ENCODE results near the gene MLLT10.

Gene MLLT10

DNA sequence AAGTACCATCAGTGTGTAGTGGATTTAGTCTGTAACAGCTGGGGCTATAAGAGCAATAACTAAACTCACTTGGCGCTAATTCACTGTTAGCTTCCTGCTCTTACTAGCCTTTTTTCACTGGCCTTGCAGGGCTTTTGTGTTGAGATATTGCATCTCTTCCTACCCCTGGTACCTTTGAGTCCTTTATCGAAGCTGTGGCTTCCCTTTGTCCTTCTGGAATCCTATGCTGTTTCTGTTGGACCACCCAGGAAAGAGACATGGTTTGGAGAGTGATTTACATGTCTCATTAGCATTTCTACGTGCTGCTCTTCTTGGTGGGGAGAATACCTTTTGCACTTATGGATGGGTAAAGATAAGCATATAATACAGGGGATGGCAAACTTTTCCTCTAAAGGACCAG lies 103.8 kb downstream of the MLLT10 start:
- TF ChIP-seq GATA3 (IDR thresholded peaks at IDR 0.05; ENCODE audit: low read depth, low read length) = no peak
- no peak for TF ChIP-seq GATA2 (IDR thresholded peaks at IDR 0.05; ENCODE audit: low read depth, low read length)

DNA sequence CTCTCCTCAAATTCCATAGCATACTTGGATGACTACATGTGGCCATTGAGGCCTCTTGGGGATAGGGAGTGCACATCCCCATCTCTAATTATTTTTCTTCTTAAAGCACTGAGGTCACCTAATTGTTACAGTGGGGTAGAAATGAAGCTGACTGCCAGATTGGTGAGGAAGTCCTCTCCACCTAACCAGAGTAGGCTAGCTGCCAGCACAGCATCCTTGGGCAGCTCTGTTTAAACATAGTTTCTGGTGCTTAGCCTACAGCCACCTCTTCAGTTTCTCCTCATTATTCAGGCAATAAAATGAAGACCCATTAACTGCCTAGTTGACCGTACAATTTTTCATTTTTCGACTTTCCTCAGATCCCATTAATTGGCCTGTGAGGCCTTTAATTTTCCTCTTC lies 104.6 kb downstream of the MLLT10 start:
- no peak for TF ChIP-seq GATA2 (IDR thresholded peaks at IDR 0.05; ENCODE audit: low read depth, low read length)
- TF ChIP-seq GATA3 (IDR thresholded peaks at IDR 0.05; ENCODE audit: low read depth, low read length) = no peak

DNA sequence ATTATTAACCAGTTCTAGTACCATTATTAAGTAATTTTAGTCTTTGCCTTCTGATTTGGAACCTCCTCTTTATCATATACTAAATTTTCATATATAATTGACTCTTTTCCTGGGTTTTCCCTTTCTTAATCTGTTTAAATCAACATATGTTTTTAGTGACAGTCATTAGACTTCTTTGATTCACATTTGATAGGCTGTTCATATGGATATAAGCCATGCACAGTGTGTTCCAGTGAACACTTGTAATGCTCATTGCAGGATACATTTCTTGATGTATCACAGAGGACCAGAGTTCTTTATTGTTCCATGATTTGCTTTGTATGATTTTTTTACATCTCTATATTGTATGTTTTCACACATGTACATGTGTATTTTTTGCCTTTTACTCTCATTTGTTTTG lies 114.0 kb downstream of the MLLT10 start:
- TF ChIP-seq GATA2 (IDR thresholded peaks at IDR 0.05; ENCODE audit: low read depth, low read length) (no peak), GATA3 (IDR thresholded peaks at IDR 0.05; ENCODE audit: low read depth, low read length) (peak; percentile 69)

DNA sequence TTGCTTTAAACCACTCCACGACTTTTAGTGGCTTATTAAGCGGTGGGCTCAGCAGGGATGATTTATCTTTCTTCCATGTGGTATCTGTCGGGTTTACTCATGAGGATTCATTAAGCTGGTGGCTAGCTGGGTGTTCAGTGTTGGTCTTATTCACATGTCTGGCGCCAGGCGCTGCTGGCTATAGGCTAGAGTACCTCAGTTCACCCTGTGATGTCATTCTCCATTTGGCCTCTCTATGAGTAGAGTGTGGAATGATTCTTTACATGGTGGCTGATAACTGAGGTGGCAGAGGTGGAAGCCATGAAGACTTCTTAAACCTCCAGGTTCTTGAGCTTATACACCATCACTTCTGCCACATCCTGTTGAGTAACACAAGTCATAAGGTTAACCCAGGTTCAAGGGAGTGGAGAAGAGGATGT lies 115.4 kb downstream of the MLLT10 start:
- TF ChIP-seq GATA2 (IDR thresholded peaks at IDR 0.05; ENCODE audit: low read depth, low read length) = no peak
- TF ChIP-seq GATA3 (IDR thresholded peaks at IDR 0.05; ENCODE audit: low read depth, low read length) = no peak

DNA sequence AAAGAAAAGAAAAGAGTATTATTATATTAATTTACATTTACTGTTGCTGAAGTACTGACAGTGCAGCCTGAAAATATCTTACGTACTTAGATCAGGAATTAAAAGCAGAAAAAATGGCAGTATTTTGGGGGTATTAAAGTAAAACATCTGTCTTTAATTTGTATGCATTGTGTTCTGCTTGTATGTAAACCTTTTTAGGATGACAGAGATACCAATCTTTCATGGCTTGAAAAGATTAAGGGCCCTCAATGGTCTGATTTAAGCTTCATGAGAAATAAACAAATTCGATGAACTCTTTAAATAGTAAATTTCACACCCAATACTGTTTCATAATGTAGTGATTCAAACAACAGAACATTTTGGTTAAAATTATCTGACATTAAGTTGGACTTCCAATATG lies 116.3 kb downstream of the MLLT10 start:
- peak; percentile 94 for TF ChIP-seq GATA3 (IDR thresholded peaks at IDR 0.05; ENCODE audit: low read depth, low read length)
- peak; percentile 68 for TF ChIP-seq GATA2 (IDR thresholded peaks at IDR 0.05; ENCODE audit: low read depth, low read length)

DNA sequence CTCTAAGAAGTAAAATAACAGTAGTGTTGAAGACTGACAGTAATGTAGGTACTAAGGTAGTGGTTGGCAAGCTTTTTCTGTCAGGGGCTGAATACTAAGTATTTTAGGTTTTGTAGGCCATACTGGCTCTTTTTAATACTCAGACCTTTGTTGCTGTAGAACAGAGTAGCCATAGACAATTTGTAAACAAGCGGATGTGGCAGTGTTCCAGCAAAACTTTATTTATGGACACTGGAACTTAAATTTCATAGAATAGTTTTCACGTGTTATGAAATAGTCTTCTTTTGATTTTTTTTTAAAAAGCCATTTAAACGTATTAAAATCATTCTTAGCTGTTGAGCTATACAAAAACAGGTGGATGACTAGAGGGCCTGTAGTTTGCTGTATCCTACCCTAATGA lies 121.2 kb downstream of the MLLT10 start:
- TF ChIP-seq GATA3 (IDR thresholded peaks at IDR 0.05; ENCODE audit: low read depth, low read length) = no peak
- no peak for TF ChIP-seq GATA2 (IDR thresholded peaks at IDR 0.05; ENCODE audit: low read depth, low read length)

DNA sequence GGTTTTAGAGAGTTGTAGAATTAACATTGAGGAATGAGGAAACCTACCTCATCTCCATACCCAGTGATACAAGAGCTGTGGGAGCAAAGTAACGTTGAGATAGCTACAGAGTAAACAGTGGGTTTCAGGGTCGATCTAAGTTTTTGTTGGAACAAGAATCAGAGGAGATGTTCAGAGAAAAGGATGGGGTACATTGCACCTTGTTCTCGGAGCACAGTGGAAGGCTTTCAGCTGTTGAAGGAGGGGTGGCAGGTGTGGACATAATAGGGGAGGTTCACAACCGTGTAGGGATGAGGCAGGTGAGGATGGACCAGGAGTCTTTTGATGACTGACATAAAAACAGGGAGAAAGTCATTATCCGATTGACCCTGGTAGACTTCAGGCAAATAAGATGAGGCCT lies 121.7 kb downstream of the MLLT10 start:
- TF ChIP-seq GATA3 (IDR thresholded peaks at IDR 0.05; ENCODE audit: low read depth, low read length) = no peak
- TF ChIP-seq GATA2 (IDR thresholded peaks at IDR 0.05; ENCODE audit: low read depth, low read length) = no peak

DNA sequence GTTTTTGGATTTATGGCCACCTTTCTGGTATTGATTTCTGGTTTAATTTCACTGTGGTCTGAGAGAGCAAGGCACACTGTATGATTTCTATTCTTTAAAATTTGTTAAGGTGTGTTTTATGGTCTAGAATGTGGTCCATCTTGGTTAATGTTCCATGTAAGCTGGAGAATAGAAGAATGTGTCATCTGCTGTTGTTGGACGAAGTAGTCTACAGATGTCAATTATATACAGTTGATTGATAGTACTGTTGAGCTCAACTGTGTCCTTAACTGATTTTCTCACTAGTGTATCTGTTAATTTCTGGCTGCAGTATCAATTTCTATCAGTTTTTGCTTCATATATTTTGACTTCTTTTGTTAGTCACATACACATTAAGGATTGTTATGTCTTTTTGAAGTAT lies 127.1 kb downstream of the MLLT10 start:
- TF ChIP-seq GATA3 (IDR thresholded peaks at IDR 0.05; ENCODE audit: low read depth, low read length) = no peak
- TF ChIP-seq GATA2 (IDR thresholded peaks at IDR 0.05; ENCODE audit: low read depth, low read length) = no peak

DNA sequence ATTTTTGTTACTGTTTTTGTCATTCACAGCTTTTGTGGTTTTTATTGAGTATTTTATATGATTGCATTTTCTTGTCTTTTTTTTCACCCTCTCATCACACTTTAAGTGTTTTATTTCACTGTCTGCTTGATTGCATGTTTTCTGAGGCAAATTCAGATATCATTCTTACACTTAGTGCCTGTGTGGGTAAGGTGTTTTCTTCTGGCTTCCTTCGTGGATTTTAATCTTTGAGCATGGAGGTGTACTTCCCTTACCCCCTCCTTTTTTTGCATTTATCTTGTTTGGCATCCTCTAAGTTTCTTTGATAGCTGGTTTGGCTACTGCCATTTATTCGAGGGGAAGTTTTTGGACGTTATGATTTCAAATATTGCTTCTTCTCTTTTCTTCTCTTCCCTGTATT lies 127.9 kb downstream of the MLLT10 start:
- TF ChIP-seq GATA3 (IDR thresholded peaks at IDR 0.05; ENCODE audit: low read depth, low read length) = no peak
- no peak for TF ChIP-seq GATA2 (IDR thresholded peaks at IDR 0.05; ENCODE audit: low read depth, low read length)

DNA sequence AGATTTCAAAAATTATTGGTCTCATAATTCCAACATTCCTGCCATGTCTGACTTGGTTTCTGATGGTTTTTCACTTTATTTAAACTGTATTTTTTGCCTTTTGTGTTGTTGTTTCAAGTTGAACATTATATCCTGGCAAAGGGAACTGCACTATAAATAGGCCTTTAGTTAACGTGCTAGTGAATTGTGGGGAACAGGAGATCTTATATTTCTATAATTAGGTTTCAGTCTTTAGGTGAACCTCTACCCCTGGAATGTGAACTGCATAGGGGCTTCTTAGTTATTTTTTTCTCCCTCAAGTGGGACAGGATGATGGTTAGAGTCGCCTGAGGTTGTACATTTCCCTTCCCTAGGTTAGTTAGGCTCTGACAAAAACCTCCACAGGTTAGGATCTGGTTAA lies 128.6 kb downstream of the MLLT10 start:
- TF ChIP-seq GATA3 (IDR thresholded peaks at IDR 0.05; ENCODE audit: low read depth, low read length) (no peak), GATA2 (IDR thresholded peaks at IDR 0.05; ENCODE audit: low read depth, low read length) (no peak)

DNA sequence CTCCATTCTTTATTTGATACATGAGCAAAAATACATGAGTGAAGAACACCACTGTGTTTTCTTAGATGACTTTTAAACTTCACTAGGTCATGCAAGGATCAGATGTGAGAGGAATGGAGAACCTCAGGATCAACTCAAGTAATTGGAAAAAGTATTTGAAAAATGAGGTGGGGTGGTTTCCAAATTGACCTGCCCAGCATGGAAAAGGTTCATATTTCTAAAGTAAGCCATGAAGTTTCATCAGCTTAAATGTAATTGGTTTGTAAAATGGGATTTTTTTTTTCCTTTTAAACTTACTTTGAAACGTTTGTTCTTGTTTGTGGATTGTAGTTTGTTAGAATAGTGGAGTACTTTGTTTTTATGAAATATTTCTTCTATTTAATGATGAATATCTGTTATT lies 134.8 kb downstream of the MLLT10 start:
- TF ChIP-seq GATA2 (IDR thresholded peaks at IDR 0.05; ENCODE audit: low read depth, low read length) (no peak), GATA3 (IDR thresholded peaks at IDR 0.05; ENCODE audit: low read depth, low read length) (no peak)

DNA sequence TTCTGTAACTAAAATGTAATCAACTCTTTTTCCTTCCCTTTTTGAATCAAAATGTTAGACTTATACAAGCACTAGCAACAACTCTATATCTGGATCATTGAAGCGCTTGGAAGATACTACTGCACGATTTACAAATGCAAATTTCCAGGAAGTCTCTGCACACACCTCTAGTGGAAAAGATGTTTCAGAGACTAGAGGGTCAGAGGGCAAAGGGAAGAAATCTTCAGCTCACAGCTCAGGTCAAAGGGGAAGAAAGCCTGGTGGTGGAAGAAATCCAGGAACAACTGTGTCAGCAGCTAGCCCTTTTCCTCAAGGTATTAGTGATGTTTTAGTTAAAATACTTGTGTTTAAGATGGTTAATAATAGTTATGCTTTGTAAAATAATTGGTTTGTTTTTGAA lies 136.4 kb downstream of the MLLT10 start:
- no peak for TF ChIP-seq GATA2 (IDR thresholded peaks at IDR 0.05; ENCODE audit: low read depth, low read length)
- no peak for TF ChIP-seq GATA3 (IDR thresholded peaks at IDR 0.05; ENCODE audit: low read depth, low read length)

DNA sequence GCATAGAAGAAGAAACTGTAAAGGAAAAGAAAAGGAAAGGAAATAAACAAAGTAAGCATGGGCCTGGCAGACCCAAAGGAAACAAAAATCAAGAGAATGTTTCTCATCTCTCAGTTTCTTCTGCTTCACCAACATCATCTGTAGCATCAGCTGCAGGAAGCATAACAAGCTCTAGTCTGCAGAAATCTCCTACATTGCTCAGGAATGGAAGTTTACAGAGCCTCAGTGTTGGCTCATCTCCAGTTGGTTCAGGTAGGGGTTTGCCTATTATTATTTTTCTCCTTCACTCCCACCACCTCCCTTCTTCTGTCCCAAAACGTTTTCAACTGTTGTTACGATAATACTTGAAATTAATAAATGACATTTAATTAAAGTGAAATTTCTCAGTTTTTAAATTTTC lies 139.6 kb downstream of the MLLT10 start:
- TF ChIP-seq GATA2 (IDR thresholded peaks at IDR 0.05; ENCODE audit: low read depth, low read length) (no peak), GATA3 (IDR thresholded peaks at IDR 0.05; ENCODE audit: low read depth, low read length) (no peak)

DNA sequence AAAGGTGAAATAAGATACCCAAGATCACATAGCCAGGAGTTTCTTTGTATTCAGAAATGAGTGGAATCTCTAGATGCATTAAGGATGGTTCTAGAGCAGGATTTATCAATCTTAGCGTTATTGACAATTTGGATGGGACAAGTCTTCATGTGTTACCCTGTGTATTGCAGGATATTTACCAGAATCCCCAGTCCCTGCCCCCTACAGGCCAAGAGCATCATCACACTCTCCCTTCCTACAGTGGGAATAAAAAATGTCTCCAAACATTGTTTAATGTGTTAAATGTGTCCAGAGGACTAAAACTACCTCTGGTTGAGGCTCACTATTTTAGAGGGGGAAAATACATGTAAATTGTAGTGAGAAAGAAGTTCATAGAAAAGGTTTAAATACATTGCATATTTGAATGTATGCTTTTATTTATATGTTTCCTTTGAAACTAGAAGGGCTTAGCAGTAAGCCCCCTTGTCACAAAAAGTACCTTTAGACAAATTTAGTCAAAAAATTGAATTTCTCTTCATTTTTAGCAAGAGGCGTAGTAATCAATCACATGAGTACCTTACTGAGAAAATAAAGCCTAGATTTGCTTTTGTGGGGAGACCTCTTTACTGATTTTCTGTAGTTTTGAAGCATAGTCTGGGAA lies 141.2 kb downstream of the MLLT10 start:
- TF ChIP-seq GATA2 (IDR thresholded peaks at IDR 0.05; ENCODE audit: low read depth, low read length) (no peak), GATA3 (IDR thresholded peaks at IDR 0.05; ENCODE audit: low read depth, low read length) (no peak)

DNA sequence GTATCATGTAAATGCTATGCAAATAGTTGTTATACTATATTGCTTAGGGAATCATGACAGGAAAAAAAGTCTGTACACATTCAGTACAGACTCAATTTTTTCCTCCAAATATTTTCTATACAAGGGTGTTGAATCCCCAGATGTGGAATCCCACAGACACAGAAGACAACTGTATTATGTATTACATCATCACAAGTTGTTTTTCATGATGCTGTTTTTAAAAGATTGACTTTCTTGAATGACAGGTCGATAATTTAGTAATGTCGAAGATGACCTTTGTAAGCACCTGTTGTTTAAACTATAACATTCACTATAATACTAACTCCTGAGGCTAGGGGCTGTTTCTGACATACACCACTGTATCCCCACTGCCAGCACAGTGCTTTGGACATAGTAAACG lies 143.5 kb downstream of the MLLT10 start:
- TF ChIP-seq GATA2 (IDR thresholded peaks at IDR 0.05; ENCODE audit: low read depth, low read length) = no peak
- TF ChIP-seq GATA3 (IDR thresholded peaks at IDR 0.05; ENCODE audit: low read depth, low read length) = no peak

DNA sequence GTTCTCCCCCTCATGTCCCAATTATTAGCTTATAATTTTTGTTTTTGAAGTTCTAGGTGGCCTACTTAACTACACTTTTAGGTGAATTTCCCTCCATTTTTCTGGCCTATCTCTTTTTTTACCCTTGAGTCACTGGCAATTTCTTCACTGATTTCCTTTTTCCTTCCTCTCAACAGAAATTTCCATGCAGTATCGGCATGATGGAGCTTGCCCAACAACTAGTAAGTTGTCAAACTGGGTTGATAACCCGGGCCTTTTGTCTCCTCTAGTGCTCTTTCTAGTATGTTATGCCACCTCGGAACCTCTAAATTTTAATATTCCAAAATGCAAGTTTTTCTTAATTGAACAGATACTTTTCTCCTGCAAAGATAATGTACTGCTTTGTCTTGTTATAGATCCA lies 147.1 kb downstream of the MLLT10 start:
- TF ChIP-seq GATA2 (IDR thresholded peaks at IDR 0.05; ENCODE audit: low read depth, low read length) (no peak), GATA3 (IDR thresholded peaks at IDR 0.05; ENCODE audit: low read depth, low read length) (no peak)

All from SH-SY5Y (cell line).